HG03097 (cell line): ENCODE measurements around the gene LTB4R.
A peak's percentile ranks its signal among the peaks of the same experiment; 100 is the strongest.

Source experiments
- ATAC-seq: cut with Tn5 transposase; IDR thresholded peaks from one replicate; pipeline ENCODE4 v1.9.1; 2021; ENCODE audit not compliant: unreplicated experiment, low FRiP score

Gene LTB4R

GRCh38 chr14:24277606-24278321 is 33.5 kb upstream of the LTB4R start:
- no peak for ATAC-seq

- ATAC-seq = no peak
These were observed 32.9 kb upstream of the LTB4R start for GRCh38 chr14:24278424-24278823.

GRCh38 chr14:24279301-24280186 is 31.8 kb upstream of the LTB4R start:
- ATAC-seq = no peak

GRCh38 chr14:24280797-24281460 is 30.4 kb upstream of the LTB4R start:
- no peak for ATAC-seq

GRCh38 chr14:24281636-24282035 is 29.7 kb upstream of the LTB4R start:
- no peak for ATAC-seq

GRCh38 chr14:24282736-24283135 is 28.6 kb upstream of the LTB4R start:
- no peak for ATAC-seq

- ATAC-seq = no peak
These were observed 27.4 kb upstream of the LTB4R start for GRCh38 chr14:24283796-24284460.

GRCh38 chr14:24284501-24285035 is 26.7 kb upstream of the LTB4R start:
- ATAC-seq = no peak

- no peak for ATAC-seq
These were observed 26.0 kb upstream of the LTB4R start for GRCh38 chr14:24285351-24285750.

- no peak for ATAC-seq
These were observed 24.3 kb upstream of the LTB4R start for GRCh38 chr14:24286996-24287395.

GRCh38 chr14:24289649-24290280 is 21.5 kb upstream of the LTB4R start:
- ATAC-seq = no peak

- ATAC-seq = no peak
These were observed 20.6 kb upstream of the LTB4R start for GRCh38 chr14:24290746-24291145.

GRCh38 chr14:24291446-24292117 is 19.7 kb upstream of the LTB4R start:
- ATAC-seq = no peak

GRCh38 chr14:24292118-24292807 is 19.0 kb upstream of the LTB4R start:
- ATAC-seq = no peak

GRCh38 chr14:24293525-24293924 is 17.8 kb upstream of the LTB4R start:
- ATAC-seq = no peak

- ATAC-seq = peak; percentile 37
These were observed 14.8 kb upstream of the LTB4R start for GRCh38 chr14:24296341-24297157.

- ATAC-seq = peak; percentile 37
These were observed 13.9 kb upstream of the LTB4R start for GRCh38 chr14:24297190-24297964.
